PC-9 (cell line): ENCODE results near the gene LYPLA2. TPM values are rescaled to one million over a fixed set of nuclear protein-coding genes. Genes with fewer than 3 reads are reported as not detected.
A peak's percentile ranks its signal among the peaks of the same experiment; 100 is the strongest.

ENCODE experiments used
- BruUV-seq: library from RNA; stranded (reverse); fragments of 400-500 nt; replicated peaks from 2 replicates; lab custom pipeline; 2021; lab: Mats Ljungman, UMichigan
- CTCF ChIA-PET: fragments of 300-600 bp; sonication (Branson Sonifier 250); formaldehyde crosslinking; loops from one replicate; lab custom pipeline; 2022; ENCODE audit warnings: antibody characterized with exemption; lab: Charles Lee
- POLR2A ChIA-PET: fragments of 300-600 bp; sonication (Branson Sonifier 250); formaldehyde crosslinking; loops from one replicate; lab custom pipeline; 2022; ENCODE audit warnings: antibody characterized with exemption; ENCODE audit not compliant: unreplicated experiment; lab: Charles Lee
- DNase-seq, 2 experiments: peaks; one replicate each; pipeline versions ENCODE4 v3.0.0 to v3.0.0-alpha.2; 2015 to 2022; ENCODE audit warnings: mixed read lengths in 1 of 2
- H2AFZ ChIP-seq: fragments of 200-600 bp; sonication (generic); 2 replicates; pipeline ENCODE4 v1.8.1; 2017; ENCODE audit warnings: antibody characterized with exemption
- H3F3A ChIP-seq: fragments of 200-600 bp; sonication (generic); 2 replicates; pipeline ENCODE4 v1.8.1; 2017; ENCODE audit warnings: antibody characterized with exemption, mild to moderate bottlenecking, low read depth; ENCODE audit not compliant: insufficient read depth
- H3K27ac ChIP-seq: fragments of 200-600 bp; sonication (generic); 2 replicates; pipeline ENCODE4 v1.6.1; 2016; ENCODE audit warnings: mixed run types
- H3K27me3 ChIP-seq: fragments of 200-600 bp; sonication (generic); 2 replicates; pipeline ENCODE4 v1.6.1; 2016; ENCODE audit warnings: low read depth, mixed run types; ENCODE audit not compliant: insufficient read depth
- H3K36me3 ChIP-seq: fragments of 200-600 bp; sonication (generic); 2 replicates; pipeline ENCODE4 v1.6.1; 2016; ENCODE audit warnings: low read depth, mixed run types
- H3K4me1 ChIP-seq: fragments of 200-600 bp; sonication (generic); replicated peaks from 2 replicates; pipeline ENCODE4 v1.6.1; 2016; ENCODE audit warnings: mixed run types; ENCODE audit not compliant: insufficient read depth
- H3K4me2 ChIP-seq: fragments of 200-600 bp; sonication (generic); 2 replicates; pipeline ENCODE4 v1.6.1; 2017; ENCODE audit warnings: mixed run types
- H3K4me3 ChIP-seq: fragments of 200-600 bp; sonication (generic); 2 replicates; pipeline ENCODE4 v1.6.1; 2016; ENCODE audit warnings: mixed run types
- H3K79me2 ChIP-seq: fragments of 200-600 bp; sonication (generic); 2 replicates; pipeline ENCODE4 v1.6.1; 2017; ENCODE audit warnings: low read depth, mixed run types
- H3K9me2 ChIP-seq: fragments of 200-600 bp; sonication (generic); 2 replicates; pipeline ENCODE4 v1.8.1; 2017; ENCODE audit warnings: mild to moderate bottlenecking; ENCODE audit not compliant: insufficient read depth
- H3K9me3 ChIP-seq: fragments of 200-600 bp; sonication (generic); 2 replicates; pipeline ENCODE4 v1.8.1; 2016; ENCODE audit warnings: low read depth; ENCODE audit not compliant: insufficient read depth
- H4K20me1 ChIP-seq: fragments of 200-600 bp; sonication (generic); 2 replicates; pipeline ENCODE4 v1.8.1; 2017; ENCODE audit not compliant: insufficient read depth
- EZH2 ChIP-seq: fragments of 200-600 bp; sonication (generic); IDR thresholded peaks from 2 replicates; pipeline ENCODE4 v1.8.0; 2017; ENCODE audit warnings: antibody characterized with exemption, low read depth
- intact Hi-C: fragments of 100-400 bp; cut with micrococcal nuclease; formaldehyde crosslinking; loops from one replicate; pipeline ENCODE4 v1.10.0; 2022; ENCODE audit not compliant: unreplicated experiment
- total RNA-seq: library from RNA; stranded (reverse); gene quantifications from 2 replicates; pipeline ENCODE4 v1.2.3, GENCODE V29; 2021
- TF ChIP-seq, protein P1 (sequence below): fragments of 200-600 bp; sonication (generic); conservative IDR thresholded peaks from 2 replicates; pipeline ENCODE4 v1.6.1; 2017; ENCODE audit warnings: mixed run types, antibody characterized with exemption, mild to moderate bottlenecking, moderate library complexity

Gene LYPLA2
- total RNA-seq, 1 experiment from 2014 or later = 90.1 TPM

GRCh38 chr1:23748016-23748415 is 42.9 kb upstream of the LYPLA2 start:
- intact Hi-C loops = no loop called here
- H3K9me3 ChIP-seq = no peaks in the 10 kb centered on the region
- peaks cover 24% of the 10 kb centered on the region for H4K20me1 ChIP-seq
- H3K27me3 ChIP-seq = no peaks in the 10 kb centered on the region
- peaks cover 10% of the 10 kb centered on the region; the same call in 1 of the 2 replicates for H3F3A ChIP-seq
- ChIA-PET POLR2A (no interaction called here), CTCF (no interaction called here)
- no peak for TF ChIP-seq EZH2
- TF ChIP-seq, protein P1, sequence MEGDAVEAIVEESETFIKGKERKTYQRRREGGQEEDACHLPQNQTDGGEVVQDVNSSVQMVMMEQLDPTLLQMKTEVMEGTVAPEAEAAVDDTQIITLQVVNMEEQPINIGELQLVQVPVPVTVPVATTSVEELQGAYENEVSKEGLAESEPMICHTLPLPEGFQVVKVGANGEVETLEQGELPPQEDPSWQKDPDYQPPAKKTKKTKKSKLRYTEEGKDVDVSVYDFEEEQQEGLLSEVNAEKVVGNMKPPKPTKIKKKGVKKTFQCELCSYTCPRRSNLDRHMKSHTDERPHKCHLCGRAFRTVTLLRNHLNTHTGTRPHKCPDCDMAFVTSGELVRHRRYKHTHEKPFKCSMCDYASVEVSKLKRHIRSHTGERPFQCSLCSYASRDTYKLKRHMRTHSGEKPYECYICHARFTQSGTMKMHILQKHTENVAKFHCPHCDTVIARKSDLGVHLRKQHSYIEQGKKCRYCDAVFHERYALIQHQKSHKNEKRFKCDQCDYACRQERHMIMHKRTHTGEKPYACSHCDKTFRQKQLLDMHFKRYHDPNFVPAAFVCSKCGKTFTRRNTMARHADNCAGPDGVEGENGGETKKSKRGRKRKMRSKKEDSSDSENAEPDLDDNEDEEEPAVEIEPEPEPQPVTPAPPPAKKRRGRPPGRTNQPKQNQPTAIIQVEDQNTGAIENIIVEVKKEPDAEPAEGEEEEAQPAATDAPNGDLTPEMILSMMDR = no peak
- no TSS peak for BruUV-seq
- H3K4me3 ChIP-seq = no peak overlapping the region
- H3K4me2 ChIP-seq = no peak overlapping the region
- peaks cover 57% of the 10 kb centered on the region for H3K79me2 ChIP-seq
- no peak for DNase-seq
- H3K9me2 ChIP-seq = no peaks in the 10 kb centered on the region
- peaks cover 11% of the 10 kb centered on the region for H3K4me1 ChIP-seq
- no peaks in the 10 kb centered on the region for H3K36me3 ChIP-seq
- no peak overlapping the region for H2AFZ ChIP-seq
- no peak overlapping the region for H3K27ac ChIP-seq

- intact Hi-C loops = loop anchor here (1.0 kb wide), 1 partner anchor 207 kb away; no protein-coding TSS in a partner anchor
- Histone ChIP-seq H3K79me2 (peaks cover 32% of the 10 kb centered on the region), H2AFZ (no peak overlapping the region), H3K27ac (no peak overlapping the region), H3K9me3 (no peaks in the 10 kb centered on the region), H3F3A (peaks cover 10% of the 10 kb centered on the region; the same call in 1 of the 2 replicates), H3K4me1 (no peaks in the 10 kb centered on the region), H4K20me1 (peaks cover 8% of the 10 kb centered on the region), H3K9me2 (no peaks in the 10 kb centered on the region), H3K4me2 (no peak overlapping the region), H3K36me3 (peaks cover 14% of the 10 kb centered on the region; the same call in 1 of the 2 replicates), H3K27me3 (no peaks in the 10 kb centered on the region), H3K4me3 (no peak overlapping the region)
- CTCF ChIA-PET = no interaction called here
- TF ChIP-seq EZH2 = no peak
- TF ChIP-seq, protein P1 = peak; percentile 74
- DNase-seq = peak in 1 of 2 experiments; percentile 20
- POLR2A ChIA-PET = no interaction called here
- no TSS peak for BruUV-seq
These were observed 39.7 kb upstream of the LYPLA2 start for GRCh38 chr1:23751050-23751814.

DNA sequence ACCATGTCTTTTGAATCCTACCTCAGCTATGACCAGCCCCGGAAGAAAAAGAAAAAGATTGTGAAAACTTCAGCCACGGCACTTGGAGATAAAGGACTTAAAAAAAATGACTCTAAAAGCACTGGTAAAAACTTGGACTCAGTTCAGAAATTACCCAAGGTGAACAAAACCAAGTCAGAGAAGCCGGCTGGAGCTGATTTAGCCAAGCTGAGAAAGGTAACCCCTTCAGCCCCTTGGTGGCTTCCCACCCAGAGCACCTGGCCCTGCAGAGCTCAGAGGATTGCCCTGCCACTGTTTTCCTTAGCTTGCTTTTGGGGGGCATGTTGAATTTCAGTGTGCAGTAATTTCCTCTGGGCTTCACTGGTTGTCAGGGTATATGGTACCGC is 39.1 kb upstream of the LYPLA2 start:
- Histone ChIP-seq H3F3A (peaks cover 13% of the 10 kb centered on the region; the same call in 1 of the 2 replicates), H3K4me1 (no peaks in the 10 kb centered on the region), H3K4me2 (no peak overlapping the region), H3K79me2 (peaks cover 27% of the 10 kb centered on the region), H3K9me2 (no peaks in the 10 kb centered on the region), H3K36me3 (peaks cover 14% of the 10 kb centered on the region; the same call in 1 of the 2 replicates), H3K4me3 (no peak overlapping the region), H3K27ac (no peak overlapping the region), H4K20me1 (peaks cover 3% of the 10 kb centered on the region), H3K27me3 (no peaks in the 10 kb centered on the region), H3K9me3 (no peaks in the 10 kb centered on the region), H2AFZ (no peak overlapping the region)
- no peak for DNase-seq
- ChIA-PET POLR2A (no interaction called here), CTCF (no interaction called here)
- intact Hi-C loops = loop anchor here (1.0 kb wide), 1 partner anchor 208 kb away; no protein-coding TSS in a partner anchor
- no TSS peak for BruUV-seq
- no peak for TF ChIP-seq EZH2
- TF ChIP-seq, protein P1 = no peak
